AG04449 (cell line): ENCODE results near the gene RBBP8.
A peak's percentile ranks its signal among the peaks of the same experiment; 100 is the strongest.

Experiments used
- CTCF ChIA-PET: fragments of 350-600 bp; formaldehyde crosslinking; extraction: SDS; loops from one replicate; lab custom pipeline; 2021; ENCODE audit warnings: antibody characterized with exemption; lab: Yijun Ruan, JAX
- POLR2A ChIA-PET: fragments of 400-600, 350-600 bp; formaldehyde crosslinking; extraction: SDS; loops from one replicate; lab custom pipeline; 2020; ENCODE audit warnings: antibody characterized with exemption, inconsistent platforms; lab: Yijun Ruan, JAX
- DNase-seq: peaks from one replicate; pipeline ENCODE4 v3.0.0-alpha.2; 2010; ENCODE audit warnings: low read depth, low spot score
- H3K4me3 ChIP-seq: 2 replicates; pipeline ENCODE4 v1.5.1; 2011; ENCODE audit warnings: low read depth, mild to moderate bottlenecking, control low read depth, low read length
- CTCF ChIP-seq: IDR thresholded peaks from one replicate; pipeline ENCODE4 v1.5.1; 2011; ENCODE audit warnings: mild to moderate bottlenecking, moderate library complexity, low read length, control low read depth, inconsistent platforms; ENCODE audit not compliant: insufficient read depth; ENCODE audit errors: missing control alignments

The RBBP8 gene

GRCh38 chr18:23059541-23060465 lies 126.7 kb downstream of the RBBP8 start:
- H3K4me3 ChIP-seq = no peak overlapping the region
- CTCF ChIA-PET = no interaction called here
- POLR2A ChIA-PET = no interaction called here

GRCh38 chr18:23062011-23062410 lies 128.9 kb downstream of the RBBP8 start:
- no peak overlapping the region for H3K4me3 ChIP-seq
- no peak for TF ChIP-seq CTCF
- CTCF ChIA-PET = no interaction called here

More at GRCh38 chr18:23059541-23060465, 126.7 kb downstream of the RBBP8 start:
- no peak for TF ChIP-seq CTCF
- DNase-seq = no peak

GRCh38 chr18:23063502-23063901 lies 130.4 kb downstream of the RBBP8 start:
- ChIA-PET CTCF (interaction anchor here (1.3 kb wide), 2 partner anchors 14 to 21 kb away, joined by 3 read pairs; no protein-coding TSS in a partner anchor), POLR2A (no interaction called here)
- H3K4me3 ChIP-seq = no peak overlapping the region
- DNase-seq = no peak
- TF ChIP-seq CTCF = no peak

More at GRCh38 chr18:23062011-23062410, 128.9 kb downstream of the RBBP8 start:
- POLR2A ChIA-PET = no interaction called here
- no peak for DNase-seq

GRCh38 chr18:23065234-23065806 lies 132.2 kb downstream of the RBBP8 start:
- no peak for TF ChIP-seq CTCF
- no peak for DNase-seq
- H3K4me3 ChIP-seq = no peak overlapping the region
- ChIA-PET CTCF (interaction anchor here (2.2 kb wide), 1 partner anchor 314 kb away, joined by 5 read pairs; no protein-coding TSS in a partner anchor), POLR2A (no interaction called here)

GRCh38 chr18:23066060-23066459 lies 132.9 kb downstream of the RBBP8 start:
- peak; percentile 29 for DNase-seq
- TF ChIP-seq CTCF = no peak
- POLR2A ChIA-PET = no interaction called here
- no peak overlapping the region for H3K4me3 ChIP-seq
- CTCF ChIA-PET = interaction anchor here (1.1 to 2.2 kb wide), 2 partner anchors 35 to 313 kb away, joined by 3 to 5 read pairs; no protein-coding TSS in a partner anchor
